Epithelial cell of prostate (primary cell): ENCODE measurements around the gene ATP11A.
A peak's percentile ranks its signal among the peaks of the same experiment; 100 is the strongest.

Source experiments
- DNase-seq: peaks from one replicate; pipeline ENCODE4 v3.0.0-alpha.2; 2011; ENCODE audit warnings: low read depth, low spot score
- H3K27ac ChIP-seq: fragments of 450-650 bp; 2 replicates; pipeline ENCODE4 v1.5.1; 2017; ENCODE audit warnings: mild to moderate bottlenecking

Gene ATP11A

DNA sequence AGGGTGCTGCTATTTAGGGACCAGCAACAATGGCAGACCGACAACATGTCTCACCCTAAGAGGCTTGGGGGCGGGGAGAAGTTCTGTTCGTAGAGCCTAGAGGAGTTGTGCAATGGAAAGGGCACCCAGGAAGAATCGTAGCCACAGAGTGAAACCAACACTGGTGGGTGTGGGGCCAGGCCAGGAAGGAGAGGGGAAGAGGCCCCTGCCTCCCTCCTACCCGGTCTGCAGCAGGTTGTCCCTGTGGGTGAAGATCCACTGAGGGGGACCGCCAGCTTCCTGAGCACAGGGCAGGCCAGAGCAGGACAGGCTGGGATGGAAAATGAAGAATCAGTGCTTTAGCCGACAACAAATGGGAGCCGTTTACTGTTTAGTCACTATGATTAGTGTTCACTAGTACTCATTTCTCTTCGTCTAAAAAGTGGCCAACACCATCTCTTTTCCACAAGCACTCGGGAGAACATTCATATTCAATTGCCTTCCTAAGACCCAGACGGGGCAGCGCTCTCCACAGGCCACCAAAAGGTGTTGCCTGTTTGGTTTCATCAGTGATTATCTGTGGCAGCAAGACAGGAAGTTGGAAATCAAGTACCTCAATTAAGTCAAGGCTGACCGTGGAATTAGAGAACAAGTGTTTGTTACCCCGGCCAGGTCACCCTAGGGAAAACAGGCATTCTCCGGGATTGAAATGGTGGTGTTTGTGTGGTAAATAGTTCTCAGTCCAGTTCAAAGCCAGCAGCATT, 1.1 kb upstream of the ATP11A start:
- H3K27ac ChIP-seq: peak overlapping the region; percentile 39
- DNase-seq: no peak

DNA sequence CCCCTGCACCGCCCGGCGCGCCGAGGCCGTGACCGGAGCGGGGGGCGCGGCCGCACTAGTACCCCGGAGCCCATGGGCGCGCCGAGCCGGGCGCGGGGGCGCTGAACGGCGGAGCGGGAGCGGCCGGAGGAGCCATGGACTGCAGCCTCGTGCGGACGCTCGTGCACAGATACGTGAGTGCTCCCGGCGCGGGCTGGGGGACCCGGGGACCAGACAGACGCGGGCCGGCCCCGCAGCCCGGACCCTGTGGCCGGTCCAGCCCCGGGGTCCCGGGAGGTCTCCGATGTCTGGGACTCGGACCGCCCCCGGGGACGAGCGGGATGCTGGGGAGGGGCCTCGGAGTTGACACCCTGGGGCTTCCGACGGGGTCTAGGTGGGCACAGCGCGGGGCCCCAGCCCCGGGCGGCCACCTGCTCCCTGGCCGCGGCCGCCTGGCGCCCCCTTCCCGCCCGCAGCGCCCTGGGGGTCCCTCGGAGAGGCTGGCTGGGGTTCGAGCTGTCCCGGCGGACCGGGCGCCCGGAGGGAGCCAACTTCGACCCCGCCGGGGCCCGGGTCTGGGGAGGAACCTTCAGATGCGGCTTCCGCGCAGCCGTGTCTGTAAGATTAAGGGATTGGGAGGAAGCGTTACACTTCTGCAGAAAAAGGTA, 568 bp downstream of the ATP11A start:
- DNase-seq: no peak
- peak overlapping the region; percentile 39 for H3K27ac ChIP-seq

- no peak overlapping the region for H3K27ac ChIP-seq
- DNase-seq: no peak
Measured at GRCh38 chr13:112692104-112692503, 2.3 kb downstream of the ATP11A start.

GRCh38 chr13:112692586-112692985, 2.7 kb downstream of the ATP11A start:
- H3K27ac ChIP-seq: no peak overlapping the region
- DNase-seq: no peak

DNA sequence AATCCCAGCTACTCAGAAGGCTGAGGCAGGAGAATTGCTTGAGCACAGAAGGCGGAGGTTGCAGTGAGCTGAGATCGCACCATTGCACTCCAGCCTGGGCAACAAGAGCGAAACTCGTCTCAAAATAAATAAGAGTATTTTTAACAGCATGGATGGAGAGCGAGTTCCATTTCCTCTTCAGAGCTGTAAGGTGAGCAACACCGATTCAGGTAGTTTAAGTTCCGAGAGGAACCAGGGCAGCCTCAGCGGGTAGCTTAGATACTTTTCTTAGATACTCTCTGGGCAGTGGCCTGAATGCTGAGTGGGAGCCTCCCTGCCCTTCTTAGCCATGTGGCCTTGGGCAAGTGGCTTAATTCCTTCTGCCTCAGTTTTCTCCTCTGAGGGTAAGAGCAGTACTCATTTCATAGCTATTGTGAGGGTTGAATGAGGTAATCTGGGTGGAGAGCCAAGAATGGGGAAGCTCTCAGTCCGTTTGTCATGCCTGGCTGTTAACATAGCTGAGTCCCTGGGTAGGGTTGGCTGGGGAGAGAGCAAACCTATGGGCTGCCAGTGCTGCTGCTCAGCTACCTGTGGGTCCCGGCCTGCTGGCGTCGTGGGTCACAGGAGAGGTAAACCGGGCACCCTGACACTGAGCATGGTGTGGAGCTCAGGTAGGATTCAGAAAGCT, 4.1 kb downstream of the ATP11A start:
- DNase-seq: peak; percentile 48
- peak overlapping the region; percentile 30 for H3K27ac ChIP-seq

GRCh38 chr13:112695121-112695520, 5.3 kb downstream of the ATP11A start:
- H3K27ac ChIP-seq: no peak overlapping the region
- DNase-seq: no peak

DNA sequence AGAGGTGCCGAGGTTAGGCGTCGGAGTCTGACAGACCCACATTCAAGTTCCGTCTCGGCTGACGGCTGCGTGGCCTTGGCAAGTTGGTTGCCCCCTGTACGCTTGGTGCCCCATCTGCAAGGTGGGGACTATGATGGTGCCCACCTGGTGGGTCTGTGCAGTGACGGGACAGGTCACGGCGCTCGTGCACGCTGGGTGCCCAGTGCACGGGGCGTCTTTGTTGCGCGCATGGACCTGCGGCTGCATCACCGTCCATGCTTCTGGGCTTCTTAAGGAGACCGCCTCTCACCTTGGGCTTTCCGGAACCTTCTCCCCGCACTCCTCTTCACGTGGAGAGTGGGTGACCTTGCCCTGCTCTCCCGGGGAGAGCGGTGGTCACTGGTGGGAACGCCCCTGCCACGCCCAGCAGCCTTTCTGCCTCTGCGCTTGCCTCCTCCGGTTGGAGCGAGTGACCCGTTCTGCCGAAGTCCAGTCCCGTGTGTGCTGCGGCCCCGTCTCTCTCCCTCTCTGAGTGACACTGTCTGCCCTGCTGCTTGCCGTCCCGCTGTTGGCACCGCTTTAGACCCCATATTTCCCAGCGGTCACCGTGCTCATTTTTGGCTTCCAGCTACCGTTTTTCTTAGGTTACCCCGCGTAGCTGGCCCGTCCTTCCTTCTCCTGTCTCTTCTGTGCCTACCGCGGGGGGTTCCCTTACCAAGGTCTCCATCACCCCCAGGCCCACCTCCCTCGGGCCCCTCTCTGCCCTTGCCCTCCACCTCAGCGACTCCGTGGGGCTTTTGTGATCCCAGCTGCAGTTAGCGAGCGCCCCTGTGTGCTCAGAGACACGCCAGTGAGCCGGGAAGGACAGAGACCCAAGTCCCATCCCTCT, 6.4 kb downstream of the ATP11A start:
- no peak for DNase-seq

DNA sequence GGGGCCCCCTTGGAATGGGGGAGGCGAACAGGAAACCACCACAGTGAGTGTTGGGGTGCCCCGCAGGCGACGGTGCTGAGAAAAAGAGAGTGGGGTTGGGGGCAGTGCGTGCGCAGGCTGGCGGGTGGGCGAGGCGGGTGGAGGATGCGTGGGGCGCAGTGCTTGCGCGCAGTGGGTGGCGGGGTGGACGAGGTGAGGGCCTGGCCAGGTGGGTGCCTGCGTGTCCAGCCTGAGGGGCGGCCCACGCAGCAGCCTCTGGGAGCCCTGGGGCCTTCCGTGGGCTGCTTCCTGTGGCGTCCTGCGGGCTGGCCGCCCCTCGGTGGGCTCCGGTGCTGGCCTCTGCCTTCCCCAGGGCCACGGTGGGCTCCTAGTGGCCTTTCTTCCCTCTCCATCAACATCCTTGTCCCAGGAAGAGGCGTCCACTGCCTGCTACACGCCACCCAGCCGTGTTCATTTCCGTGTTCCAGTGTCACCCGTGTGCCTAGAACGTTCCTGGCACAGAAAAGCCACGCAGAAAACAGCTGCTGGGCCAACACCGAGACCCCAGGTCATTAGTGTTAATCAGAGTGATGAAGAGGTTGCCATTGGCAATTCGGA, 7.1 kb downstream of the ATP11A start:
- no peak for DNase-seq
- no peak overlapping the region for H3K27ac ChIP-seq

More for the DNA sequence above, 6.4 kb downstream of the ATP11A start:
- no peak overlapping the region for H3K27ac ChIP-seq

DNA sequence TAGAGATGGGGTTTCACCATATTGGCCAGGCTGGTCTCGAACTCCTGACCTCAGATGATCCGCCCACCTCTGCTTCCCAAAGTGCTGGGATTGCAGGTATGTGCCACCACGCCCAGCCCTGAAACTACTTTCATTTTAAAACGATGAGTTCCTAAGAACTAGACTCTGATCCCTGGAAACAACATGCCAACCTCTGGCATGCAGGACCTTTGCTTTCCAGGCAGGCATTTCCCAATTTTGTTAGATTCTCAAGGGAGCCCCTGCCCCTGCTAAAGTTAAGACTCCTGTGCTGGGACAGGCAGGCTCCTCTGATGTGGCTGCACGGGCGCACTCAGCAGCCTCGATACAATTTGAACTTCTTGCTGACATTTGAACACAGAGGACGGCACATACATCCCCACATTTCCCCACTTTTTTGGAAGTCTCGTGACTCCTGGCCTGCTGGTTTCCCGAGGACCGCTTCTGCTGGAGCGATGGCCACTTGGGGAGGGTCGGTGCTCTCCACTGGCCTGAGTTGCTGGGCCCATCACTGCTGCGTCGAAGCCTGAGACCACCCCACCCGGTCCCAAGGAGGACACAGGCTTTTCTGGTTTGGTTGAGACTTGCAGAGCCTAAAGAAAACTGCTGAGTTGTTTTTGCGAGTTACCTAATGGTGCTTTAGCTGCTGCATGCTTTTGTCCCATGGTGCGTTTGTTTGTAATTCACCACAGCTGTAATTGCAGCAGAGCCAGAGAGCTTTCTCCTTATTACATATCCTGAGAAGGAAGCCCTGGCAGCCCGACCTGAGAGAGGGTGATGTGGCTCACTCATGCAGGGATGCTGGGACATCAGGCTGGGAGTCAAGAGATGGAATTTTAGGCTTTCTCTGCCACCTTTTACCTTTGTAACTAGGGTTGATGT, 8.2 kb downstream of the ATP11A start:
- DNase-seq: no peak
- H3K27ac ChIP-seq: no peak overlapping the region

- no peak for DNase-seq
- H3K27ac ChIP-seq: no peak overlapping the region
Measured at GRCh38 chr13:112699322-112699918, 9.6 kb downstream of the ATP11A start.

- no peak for DNase-seq
- H3K27ac ChIP-seq: no peak overlapping the region
Measured at GRCh38 chr13:112700291-112701060, 10.6 kb downstream of the ATP11A start.

DNA sequence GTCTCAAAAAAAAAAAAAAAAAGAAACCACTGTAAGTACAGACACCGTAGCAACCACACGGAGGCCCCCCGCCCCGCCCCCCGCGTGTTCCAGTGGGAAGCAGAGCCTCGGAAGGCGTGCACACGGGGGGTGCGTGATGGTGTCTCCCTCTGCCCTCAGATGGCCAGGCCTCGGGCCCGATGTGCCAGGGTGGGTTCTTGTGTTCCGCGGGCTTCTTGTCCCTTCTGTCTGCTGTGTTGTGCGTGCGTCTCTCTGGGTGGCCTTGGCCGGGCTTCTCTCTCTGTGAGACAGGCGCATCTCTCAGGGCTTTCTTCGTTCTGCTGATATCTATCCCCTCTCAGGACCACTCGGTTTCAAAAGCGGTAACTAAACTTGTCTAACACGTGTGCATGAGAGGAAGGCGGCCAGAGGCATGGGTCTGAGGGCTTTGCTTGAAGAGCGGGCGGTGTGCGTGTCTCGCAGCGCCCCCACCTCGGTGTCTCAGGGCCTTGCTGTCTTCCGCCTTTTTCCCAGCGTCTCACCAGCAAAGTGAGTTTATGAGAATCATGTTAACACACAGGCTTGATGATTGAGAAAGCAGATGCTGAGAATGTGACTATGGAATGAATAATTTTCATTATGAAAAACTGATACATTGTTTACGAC, 12.6 kb downstream of the ATP11A start:
- DNase-seq: no peak
- no peak overlapping the region for H3K27ac ChIP-seq

GRCh38 chr13:112702986-112703379, 13.1 kb downstream of the ATP11A start:
- DNase-seq: no peak
- H3K27ac ChIP-seq: no peak overlapping the region

- DNase-seq: no peak
- no peak overlapping the region for H3K27ac ChIP-seq
Measured at GRCh38 chr13:112703449-112704284, 13.8 kb downstream of the ATP11A start.

DNA sequence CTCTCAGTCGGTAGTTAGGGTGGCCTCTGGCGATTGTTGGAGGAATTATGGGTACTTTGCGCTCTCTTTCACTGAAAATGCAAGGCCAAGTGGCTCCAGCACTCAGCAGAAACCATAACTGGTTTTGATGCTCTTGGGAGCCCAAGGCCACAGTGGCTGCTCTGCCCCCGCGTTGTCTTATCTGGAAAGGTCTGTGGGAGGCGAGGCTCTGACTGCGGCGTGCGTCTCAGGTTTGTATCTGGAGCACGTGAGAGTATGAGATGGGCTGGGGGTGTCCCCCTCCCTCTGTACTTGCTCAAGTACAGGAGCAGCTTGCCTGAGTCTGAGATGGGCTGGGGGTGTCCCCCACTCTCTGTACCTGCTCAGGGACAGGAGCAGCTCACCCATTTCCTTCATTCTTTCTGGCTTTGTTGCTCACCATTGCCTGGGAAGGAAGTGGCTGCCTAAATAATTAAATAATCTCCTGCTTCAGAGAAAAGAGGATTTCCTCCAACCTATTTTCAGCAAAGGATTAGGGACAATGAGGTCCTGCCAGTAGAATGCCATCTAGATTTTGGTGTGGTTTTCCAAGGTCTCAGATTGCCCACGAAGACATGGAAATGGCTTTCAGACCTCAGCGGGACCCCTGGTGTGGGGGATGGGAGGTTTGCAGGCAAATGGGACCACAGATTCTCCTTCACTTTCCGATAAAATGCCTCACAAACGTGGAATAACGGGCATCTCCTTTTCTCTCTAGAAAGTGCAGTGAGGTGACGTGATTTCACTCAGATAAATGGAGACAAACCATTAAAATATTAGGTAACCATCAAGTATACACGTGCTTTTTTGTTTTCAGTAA, 14.7 kb downstream of the ATP11A start:
- no peak overlapping the region for H3K27ac ChIP-seq
- DNase-seq: no peak

GRCh38 chr13:112705286-112705685, 15.4 kb downstream of the ATP11A start:
- no peak for DNase-seq
- no peak overlapping the region for H3K27ac ChIP-seq
